GM06990 (cell line): ENCODE data around the gene NUP98.

Experiments
- DNase-seq: peaks from one replicate; pipeline ENCODE4 v3.0.0-alpha.2; 2011; ENCODE audit not compliant: insufficient read length; ENCODE audit errors: extremely low read depth
- H3K27me3 ChIP-seq: replicated peaks from 2 replicates; pipeline ENCODE4 v1.6.0; 2011; ENCODE audit warnings: low read length; ENCODE audit not compliant: control insufficient read depth, insufficient read depth
- H3K36me3 ChIP-seq: 2 replicates; pipeline ENCODE4 v1.5.1; 2011; ENCODE audit warnings: low read length; ENCODE audit not compliant: control insufficient read depth, insufficient read depth
- H3K4me3 ChIP-seq: replicated peaks from 2 replicates; pipeline ENCODE4 v1.5.1; 2011; ENCODE audit warnings: low read depth, mild to moderate bottlenecking, control low read depth, low read length
- TF ChIP-seq, protein P1 (sequence below): IDR thresholded peaks from 2 replicates; pipeline ENCODE4 v1.5.1; 2011; ENCODE audit warnings: low read length, control low read depth, mild to moderate bottlenecking, inconsistent platforms; ENCODE audit not compliant: insufficient read depth, poor library complexity, severe bottlenecking

NUP98 gene

DNA sequence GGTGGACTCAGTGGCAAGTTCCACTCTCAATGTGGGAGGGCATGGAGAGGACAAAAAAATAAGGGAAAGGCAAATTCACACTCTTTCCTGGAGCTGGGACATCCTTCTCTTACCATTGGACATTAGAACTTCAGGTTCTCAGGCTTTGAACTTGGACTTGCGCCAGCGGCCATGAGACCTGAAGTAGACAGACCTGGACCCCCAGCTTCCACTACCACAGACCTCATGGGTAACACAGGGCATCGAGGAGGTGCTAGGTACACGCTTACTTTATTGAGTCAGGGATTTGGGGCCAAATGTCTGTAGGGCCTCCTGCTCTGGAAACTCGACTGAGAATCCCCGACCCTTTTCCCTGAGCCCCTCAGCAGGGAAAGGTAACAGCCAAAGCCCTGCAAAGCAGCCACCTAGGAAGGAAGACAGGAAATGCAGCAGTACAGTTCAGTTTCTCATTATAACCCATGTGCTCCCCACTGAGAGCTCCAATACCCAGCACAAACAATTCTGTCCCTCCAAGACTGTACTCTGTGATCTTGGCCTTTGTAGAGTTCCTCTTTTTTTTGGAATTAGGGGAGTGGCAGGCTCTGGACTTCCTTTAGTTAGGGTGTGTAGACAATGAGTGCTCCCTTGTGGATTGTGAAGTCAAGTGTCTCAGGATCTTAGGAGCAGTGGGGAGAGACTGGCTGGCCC, 131.9 kb downstream of the NUP98 start:
- Histone ChIP-seq H3K36me3 (peaks cover 24% of the 10 kb centered on the region), H3K4me3 (no peak overlapping the region), H3K27me3 (no peaks in the 10 kb centered on the region)
- TF ChIP-seq, protein P1, sequence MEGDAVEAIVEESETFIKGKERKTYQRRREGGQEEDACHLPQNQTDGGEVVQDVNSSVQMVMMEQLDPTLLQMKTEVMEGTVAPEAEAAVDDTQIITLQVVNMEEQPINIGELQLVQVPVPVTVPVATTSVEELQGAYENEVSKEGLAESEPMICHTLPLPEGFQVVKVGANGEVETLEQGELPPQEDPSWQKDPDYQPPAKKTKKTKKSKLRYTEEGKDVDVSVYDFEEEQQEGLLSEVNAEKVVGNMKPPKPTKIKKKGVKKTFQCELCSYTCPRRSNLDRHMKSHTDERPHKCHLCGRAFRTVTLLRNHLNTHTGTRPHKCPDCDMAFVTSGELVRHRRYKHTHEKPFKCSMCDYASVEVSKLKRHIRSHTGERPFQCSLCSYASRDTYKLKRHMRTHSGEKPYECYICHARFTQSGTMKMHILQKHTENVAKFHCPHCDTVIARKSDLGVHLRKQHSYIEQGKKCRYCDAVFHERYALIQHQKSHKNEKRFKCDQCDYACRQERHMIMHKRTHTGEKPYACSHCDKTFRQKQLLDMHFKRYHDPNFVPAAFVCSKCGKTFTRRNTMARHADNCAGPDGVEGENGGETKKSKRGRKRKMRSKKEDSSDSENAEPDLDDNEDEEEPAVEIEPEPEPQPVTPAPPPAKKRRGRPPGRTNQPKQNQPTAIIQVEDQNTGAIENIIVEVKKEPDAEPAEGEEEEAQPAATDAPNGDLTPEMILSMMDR: no peak
- DNase-seq: no peak

DNA sequence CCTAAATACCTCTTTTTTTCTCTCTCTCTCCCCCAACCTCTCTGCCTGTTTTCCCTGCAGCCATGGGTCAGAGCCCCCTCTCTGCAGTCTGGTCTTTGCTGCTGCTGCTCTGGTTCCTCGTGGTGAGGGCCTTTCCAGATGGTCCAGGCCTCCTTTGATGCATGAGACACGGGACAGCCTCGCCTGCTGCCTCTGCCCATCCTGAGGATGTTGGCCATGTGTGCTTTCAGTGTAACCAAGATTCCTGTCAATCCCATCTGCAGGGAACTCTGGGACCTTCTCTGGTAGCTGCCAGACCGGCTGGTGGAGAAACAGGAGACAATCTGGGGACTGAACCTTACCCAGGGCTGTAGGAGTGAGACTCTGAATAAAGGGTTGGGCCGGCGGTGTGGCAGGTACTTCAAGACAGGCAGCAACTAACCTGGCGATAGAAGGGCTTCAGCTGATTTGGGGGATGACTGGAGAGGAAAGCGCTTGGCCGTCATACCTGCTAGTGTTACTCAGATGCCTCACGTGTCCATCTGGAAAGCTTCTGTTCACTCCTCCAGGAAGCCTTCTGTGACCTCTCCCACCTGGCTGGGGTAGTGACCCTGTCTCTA, 133.2 kb downstream of the NUP98 start:
- Histone ChIP-seq H3K4me3 (no peak overlapping the region), H3K27me3 (no peaks in the 10 kb centered on the region), H3K36me3 (peaks cover 18% of the 10 kb centered on the region)
- DNase-seq: no peak
- TF ChIP-seq, protein P1: no peak

DNA sequence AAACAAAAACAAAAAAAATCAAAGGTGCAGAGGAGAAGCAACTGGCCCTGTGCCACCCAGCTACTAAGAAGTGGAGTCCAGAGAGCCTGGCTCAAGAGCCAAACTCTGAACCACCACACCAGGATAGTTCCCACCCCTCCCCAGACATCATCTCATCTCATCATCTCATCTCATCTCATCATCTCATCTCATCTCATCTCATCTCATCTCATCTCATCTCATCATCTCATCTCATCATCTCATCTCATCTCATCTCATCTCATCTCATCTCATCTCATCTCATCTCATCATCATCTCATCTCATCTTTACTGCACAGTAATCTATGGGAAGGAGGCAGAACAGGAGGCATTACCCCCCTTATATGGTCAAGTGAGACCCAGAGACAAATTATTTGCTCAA, 134.5 kb downstream of the NUP98 start:
- TF ChIP-seq, protein P1: no peak
- peaks cover 16% of the 10 kb centered on the region for H3K36me3 ChIP-seq
- H3K4me3 ChIP-seq: no peak overlapping the region
- no peak for DNase-seq
- H3K27me3 ChIP-seq: no peaks in the 10 kb centered on the region; the same call in 1 of the 2 replicates

DNA sequence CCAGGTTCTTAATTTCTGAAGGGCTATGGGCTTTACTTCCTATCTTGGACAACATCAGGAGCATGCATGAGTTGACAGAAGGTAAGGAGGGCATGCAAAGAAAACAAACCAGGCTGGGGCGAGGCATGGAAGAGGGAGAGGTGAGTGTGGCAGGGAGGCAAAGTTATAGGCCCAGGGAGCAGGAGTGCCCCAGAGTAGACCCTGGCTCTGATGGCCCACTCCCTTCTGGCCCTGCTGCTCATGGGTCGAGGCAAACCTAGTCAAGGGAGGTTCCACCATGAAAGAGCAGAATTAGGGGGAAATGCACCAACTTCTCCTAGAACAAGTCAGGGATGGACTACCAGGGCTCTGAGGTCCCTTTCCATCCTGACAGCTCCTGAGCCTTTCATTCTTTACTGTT, 136.4 kb downstream of the NUP98 start:
- H3K36me3 ChIP-seq: peaks cover 5% of the 10 kb centered on the region

DNA sequence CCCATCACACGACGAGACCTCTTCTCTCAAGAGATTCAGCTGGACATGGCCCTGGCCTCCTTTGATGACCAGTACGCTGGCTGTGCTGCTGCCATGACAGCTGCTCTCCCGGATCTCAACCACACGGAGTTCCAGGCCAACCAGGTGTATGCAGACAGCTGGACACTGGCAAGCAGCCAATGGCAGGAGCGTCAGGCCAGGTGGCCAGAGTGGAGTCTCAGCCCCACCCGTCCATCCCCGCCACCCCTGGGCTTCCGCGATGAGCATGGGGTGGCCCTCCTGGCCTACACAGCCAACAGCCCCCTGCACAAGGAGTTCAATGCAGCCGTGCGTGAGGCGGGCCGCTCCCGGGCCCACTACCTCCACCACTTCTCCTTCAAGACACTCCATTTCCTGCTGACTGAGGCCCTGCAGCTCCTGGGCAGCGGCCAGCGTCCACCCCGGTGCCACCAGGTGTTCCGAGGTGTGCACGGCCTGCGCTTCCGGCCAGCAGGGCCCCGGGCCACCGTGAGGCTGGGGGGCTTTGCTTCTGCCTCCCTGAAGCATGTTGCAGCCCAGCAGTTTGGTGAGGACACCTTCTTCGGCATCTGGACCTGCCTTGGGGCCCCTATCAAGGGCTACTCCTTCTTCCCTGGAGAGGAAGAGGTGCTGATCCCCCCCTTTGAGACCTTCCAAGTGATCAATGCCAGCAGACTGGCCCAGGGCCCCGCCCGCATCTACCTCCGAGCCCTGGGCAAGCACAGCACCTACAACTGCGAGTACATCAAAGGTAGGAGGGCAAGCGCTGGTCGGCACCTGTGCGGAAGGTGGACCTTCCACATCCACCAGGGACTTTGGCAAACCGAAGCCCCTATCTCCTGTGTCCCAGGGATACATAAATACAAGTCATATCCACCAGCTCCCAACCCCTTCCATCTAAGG, 137.5 kb downstream of the NUP98 start:
- DNase-seq: no peak
- TF ChIP-seq, protein P1: no peak
- Histone ChIP-seq H3K36me3 (peaks cover 2% of the 10 kb centered on the region; the same call in 1 of the 2 replicates), H3K27me3 (no peaks in the 10 kb centered on the region; the same call in 1 of the 2 replicates), H3K4me3 (no peak overlapping the region)

More for the DNA sequence above, 136.4 kb downstream of the NUP98 start:
- TF ChIP-seq, protein P1: no peak
- H3K4me3 ChIP-seq: no peak overlapping the region
- no peaks in the 10 kb centered on the region; the same call in 1 of the 2 replicates for H3K27me3 ChIP-seq
- DNase-seq: no peak
